Erythroblast (primary cell): ENCODE measurements around the gene LRBA.

Source experiments
- GATA1 ChIP-seq: IDR thresholded peaks from 2 replicates; pipeline ENCODE4 v1.6.1; 2011; ENCODE audit warnings: low read depth, mild to moderate bottlenecking, control low read depth, low read length, moderate library complexity
- POLR2A ChIP-seq: IDR thresholded peaks from 2 replicates; pipeline ENCODE4 v1.6.1; 2011; ENCODE audit warnings: mild to moderate bottlenecking, low read length

DNA sequence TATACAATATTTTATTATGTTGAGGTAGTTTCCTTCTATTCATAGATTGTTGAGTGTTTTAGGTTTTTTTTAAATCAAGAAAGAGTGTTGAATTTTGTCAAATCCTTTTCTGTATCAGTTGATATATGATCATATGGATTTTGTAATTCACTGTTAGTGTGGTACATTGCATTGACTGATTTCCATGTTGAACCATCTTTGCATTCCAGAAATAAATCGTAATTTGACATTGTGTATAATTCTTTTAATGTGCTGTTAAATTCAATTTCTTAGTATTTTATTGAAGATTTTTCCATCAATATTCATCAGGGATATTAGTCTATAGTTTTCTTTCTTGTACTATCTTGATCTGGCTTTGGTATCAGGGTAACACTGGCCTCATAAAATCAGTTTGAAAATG, 103.8 kb downstream of the LRBA start:
- TF ChIP-seq POLR2A (no peak), GATA1 (no peak)
